Measurements from ENCODE around the gene SELENON. TPM values are rescaled to one million over a fixed set of nuclear protein-coding genes. Genes with fewer than 3 reads are reported as not detected.

The SELENON gene
- total and polyA plus RNA-seq, 9 of the 15 experiments (the other 6 are each of a cell fraction or from before 2014, with no cell fraction given) = 0.43 to 26.7 (median 7.0) TPM

GRCh38 chr1:25820247-25821111, 20.5 kb downstream of the SELENON start (continued):
- TF ChIP-seq TAF9B (IDR thresholded peaks at IDR 0.05; ENCODE audit: partially characterized antibody) = no peak
- TF ChIP-seq CHD7 (IDR thresholded peaks at IDR 0.05; ENCODE audit: low read depth, low read length) = no peak

Measured in K562 (cell line).